Activated CD4-positive, alpha-beta T cell treated with anti-CD3 and anti-CD28 coated beads, Interleukin-2, amount 50 U/mL, for 16 hours (primary cell): Measurements from ENCODE around the gene TUBD1.

Experiments used
- DNase-seq: peaks from one replicate; pipeline ENCODE4 v3.0.0-alpha.2; 2020

Gene TUBD1

GRCh38 chr17:59814685-59815084 lies 78.1 kb downstream of the TUBD1 start:
- no peak for DNase-seq

GRCh38 chr17:59814276-59814675 lies 78.5 kb downstream of the TUBD1 start:
- no peak for DNase-seq

GRCh38 chr17:59812139-59812538 lies 80.6 kb downstream of the TUBD1 start:
- DNase-seq = no peak

DNA sequence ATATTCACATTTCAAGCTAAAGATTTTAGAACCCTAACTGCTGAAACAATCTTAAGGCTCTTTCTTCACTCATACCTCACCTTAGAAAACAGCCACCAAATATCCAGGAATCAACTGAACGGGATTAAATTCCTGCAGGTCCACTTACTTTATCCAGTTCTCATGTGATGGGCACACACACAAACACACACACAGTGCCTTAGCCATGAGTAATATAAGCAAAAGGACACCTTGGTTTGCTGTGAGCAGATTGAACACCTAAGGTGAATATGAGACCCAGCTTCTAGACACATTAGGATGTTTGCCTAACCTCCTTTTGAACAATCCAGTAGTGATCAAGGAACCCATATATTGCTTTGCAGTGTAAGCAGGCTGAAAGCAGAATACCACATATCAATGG lies 81.5 kb downstream of the TUBD1 start:
- DNase-seq = no peak

DNA sequence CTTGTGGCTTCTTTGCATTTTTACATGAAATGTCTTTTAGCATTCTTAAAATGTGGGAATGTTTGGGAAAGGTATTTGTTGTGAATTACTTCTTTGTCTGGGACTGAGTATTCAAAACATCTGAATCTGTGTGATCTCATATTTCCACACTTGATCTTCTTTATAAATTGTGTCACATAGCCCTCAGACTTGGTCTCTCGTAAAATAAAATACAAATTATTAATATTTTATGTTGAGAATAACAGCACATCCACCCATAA lies 81.9 kb downstream of the TUBD1 start:
- DNase-seq = no peak
